Heart left ventricle (tissue), 16 donors: ENCODE measurements around the gene POU6F2. TPM values are rescaled to one million over a fixed set of nuclear protein-coding genes. Genes with fewer than 3 reads are reported as not detected.

ENCODE experiments used
- ATAC-seq, 4 donors: fragments of 200-7000 bp; cut with Tn5 transposase; one replicate each; pipeline ENCODE4 v1.9.1; 2020 to 2022; ENCODE audit warnings: moderate library complexity in 4 of 4, mild to moderate bottlenecking in 3 of 4, moderate number of reproducible peaks in 1 of 4
- DNase-seq, 5 donors: peaks; one replicate each; pipeline ENCODE4 v3.0.0-alpha.2; 2020
- H3K27ac ChIP-seq, 12 donors: fragments of 200-600 bp; sonication (generic) in 4 of 12; one replicate each; pipeline versions ENCODE4 v1.5.0 to v1.8.0; 2016 to 2022; ENCODE audit warnings: mild to moderate bottlenecking in 2 of 12
- H3K27me3 ChIP-seq, 9 donors: fragments of 200-600 bp; sonication (generic) in 2 of 9; one replicate each; pipeline versions ENCODE4 v1.5.1 to v1.8.0; 2016 to 2022; ENCODE audit warnings: mild to moderate bottlenecking in 3 of 9
- H3K36me3 ChIP-seq, 9 donors: fragments of 200-600 bp; sonication (generic) in 2 of 9; one replicate each; pipeline versions ENCODE4 v1.5.0 to v1.8.0; 2018 to 2022; ENCODE audit warnings: mild to moderate bottlenecking in 2 of 9
- H3K4me1 ChIP-seq, 12 donors: fragments of 200-600 bp; sonication (generic) in 4 of 12; one replicate each; pipeline versions ENCODE4 v1.5.0 to v1.8.0; 2016 to 2022; ENCODE audit warnings: mild to moderate bottlenecking in 3 of 12
- H3K4me3 ChIP-seq, 12 donors: fragments of 200-600 bp; sonication (generic) in 4 of 12; one replicate each; pipeline versions ENCODE4 v1.5.0 to v1.8.0; 2017 to 2022; ENCODE audit warnings: mild to moderate bottlenecking in 9 of 12, moderate library complexity in 4 of 12
- H3K9me3 ChIP-seq, 12 donors: fragments of 200-600 bp; sonication (generic) in 4 of 12; one replicate each; pipeline versions ENCODE4 v1.5.0 to v1.8.0; 2016 to 2022; ENCODE audit warnings: mild to moderate bottlenecking in 1 of 12
- POLR2A ChIP-seq, 2 donors: fragments of 450-650 bp; IDR thresholded peaks; one replicate each; pipeline ENCODE4 v1.6.1; 2017; ENCODE audit warnings: antibody characterized with exemption in 2 of 2, mild to moderate bottlenecking in 2 of 2, moderate library complexity in 2 of 2
- WGBS, 4 donors: extraction: QIAGEN DNeasy Blood & Tissue Kit in 2 of 4; methylation state at CpG; one replicate each; pipeline versions ENCODE4 v1.1.5 to v1.1.7; 2013 to 2018; 5-methylcytosine and 5-hydroxymethylcytosine counted together
- intact Hi-C, 10 donors: fragments of 100-400 bp; cut with DNase I; formaldehyde crosslinking; loops; one replicate each; pipeline versions ENCODE4 v1.11.1 to v1.14.2; 2022
- polyA plus RNA-seq, 2 donors: library from polyadenylated mRNA; stranded (reverse); fragments of 200-250 nt; gene quantifications; one replicate each; pipeline ENCODE4 v1.2.3, GENCODE V29; 2013
- total RNA-seq, 9 donors: library from RNA; depleted of rRNA in 2 of 9; stranded (reverse); fragments of >200 nt in 2 of 9; fragmentation: NEBNext Ultra II Directional in 3 of 9; extraction: Animal tissue kit (Norgen Biotek cat#: 25700) in 3 of 9; gene quantifications; one replicate each; pipeline versions ENCODE4 v1.1.0 to v1.2.4, GENCODE V29; 2016 to 2023
- TF ChIP-seq, protein P1 (sequence below), 12 donors: fragments of 200-600 bp; sonication (generic) in 4 of 12; IDR thresholded peaks; one replicate each; pipeline versions ENCODE4 v1.5.0 to v1.8.0; 2018 to 2022; ENCODE audit warnings: antibody characterized with exemption in 12 of 12, mild to moderate bottlenecking in 5 of 12
- donor health status: ischemic (EF 13 %, LVEDD 7.1; RV severe dilation, severe dysfunction).
- donor health status: healthy with polysubstance abuse.
- donor health status: DM: no; HTN: yes; CAD: no.
- donor health status: DM: no; HTN: no; CAD: no.
- donor health status: ischemic (EF 25% LVEDD 6.9; RV normal size, moderate dysfunction).
- donor health status: ischemic (EF 25% LVEDD 5.7; RV mildly dilated, moderate dysfunction).
- donor health status: healthy.
- donor health status: DM: yes; HTN: yes; CAD: no.
- donor health status: ischemic (EF 35%, LVEDD 5.7; RV mildly dilated, moderate dysfunction).
- donor health status: nonischemic (EF 11% LVEDD 7.7; RV severe dilation, severe dysfunction).
- donor health status: DM: yes; HTN: yes; CAD: no.
- donor health status: PGD.
- donor health status: ischemic (EF 29% LVEDD 5.4; RV normal size, mild dysfunction).
- donor health status: nonischemic (EF 23%, LVEDD 6.1; RV moderate dilation, normal function).

Gene POU6F2
- total and polyA plus RNA-seq, 11 donors: 0.03 to 1.2 (median 0.38) TPM; not detected in 2

DNA sequence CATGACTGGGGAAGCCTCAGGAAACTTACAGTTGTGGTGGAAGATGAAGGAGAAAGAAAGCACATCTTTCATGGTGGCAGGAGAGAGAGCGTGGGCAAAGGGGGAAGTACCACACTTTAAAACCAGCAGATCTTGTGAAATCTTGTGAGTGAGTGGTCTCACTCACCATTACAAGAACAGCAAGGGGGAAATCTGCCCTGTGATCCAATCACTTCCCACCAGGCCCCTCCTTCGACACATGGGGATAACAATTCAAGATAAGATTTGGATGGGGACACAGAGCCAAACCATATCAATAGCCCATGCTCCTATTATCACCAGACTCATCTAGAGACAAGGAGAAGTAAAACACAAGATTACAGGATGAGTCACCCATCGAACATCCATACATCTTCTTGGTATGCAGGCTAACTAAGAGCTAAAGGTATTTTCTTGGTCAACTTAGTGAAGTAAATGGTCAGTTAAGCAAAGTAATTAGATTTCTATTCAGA is 533.2 kb downstream of the POU6F2 start:
- no peak for ATAC-seq
- Histone ChIP-seq H3K4me3 (no peak overlapping the region), H3K4me1 (no peaks in the 10 kb centered on the region), H3K27ac (no peak overlapping the region), H3K9me3 (no peaks in the 10 kb centered on the region), H3K27me3 (no peaks in the 10 kb centered on the region), H3K36me3 (no peaks in the 10 kb centered on the region)
- intact Hi-C loops: loop anchor here in 5 of 10 donors (10.0 kb wide), 4 partner anchors 566 to 1116 kb away; no protein-coding TSS in a partner anchor
- WGBS, 4 donors: 75 to 88% (median 83%) methylated on average over 3 of the region's 3 CpGs
- TF ChIP-seq, protein P1, sequence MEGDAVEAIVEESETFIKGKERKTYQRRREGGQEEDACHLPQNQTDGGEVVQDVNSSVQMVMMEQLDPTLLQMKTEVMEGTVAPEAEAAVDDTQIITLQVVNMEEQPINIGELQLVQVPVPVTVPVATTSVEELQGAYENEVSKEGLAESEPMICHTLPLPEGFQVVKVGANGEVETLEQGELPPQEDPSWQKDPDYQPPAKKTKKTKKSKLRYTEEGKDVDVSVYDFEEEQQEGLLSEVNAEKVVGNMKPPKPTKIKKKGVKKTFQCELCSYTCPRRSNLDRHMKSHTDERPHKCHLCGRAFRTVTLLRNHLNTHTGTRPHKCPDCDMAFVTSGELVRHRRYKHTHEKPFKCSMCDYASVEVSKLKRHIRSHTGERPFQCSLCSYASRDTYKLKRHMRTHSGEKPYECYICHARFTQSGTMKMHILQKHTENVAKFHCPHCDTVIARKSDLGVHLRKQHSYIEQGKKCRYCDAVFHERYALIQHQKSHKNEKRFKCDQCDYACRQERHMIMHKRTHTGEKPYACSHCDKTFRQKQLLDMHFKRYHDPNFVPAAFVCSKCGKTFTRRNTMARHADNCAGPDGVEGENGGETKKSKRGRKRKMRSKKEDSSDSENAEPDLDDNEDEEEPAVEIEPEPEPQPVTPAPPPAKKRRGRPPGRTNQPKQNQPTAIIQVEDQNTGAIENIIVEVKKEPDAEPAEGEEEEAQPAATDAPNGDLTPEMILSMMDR (IDR thresholded peaks at IDR 0.05): no peak
- no peak for TF ChIP-seq POLR2A (IDR thresholded peaks at IDR 0.05)
- DNase-seq: no peak

DNA sequence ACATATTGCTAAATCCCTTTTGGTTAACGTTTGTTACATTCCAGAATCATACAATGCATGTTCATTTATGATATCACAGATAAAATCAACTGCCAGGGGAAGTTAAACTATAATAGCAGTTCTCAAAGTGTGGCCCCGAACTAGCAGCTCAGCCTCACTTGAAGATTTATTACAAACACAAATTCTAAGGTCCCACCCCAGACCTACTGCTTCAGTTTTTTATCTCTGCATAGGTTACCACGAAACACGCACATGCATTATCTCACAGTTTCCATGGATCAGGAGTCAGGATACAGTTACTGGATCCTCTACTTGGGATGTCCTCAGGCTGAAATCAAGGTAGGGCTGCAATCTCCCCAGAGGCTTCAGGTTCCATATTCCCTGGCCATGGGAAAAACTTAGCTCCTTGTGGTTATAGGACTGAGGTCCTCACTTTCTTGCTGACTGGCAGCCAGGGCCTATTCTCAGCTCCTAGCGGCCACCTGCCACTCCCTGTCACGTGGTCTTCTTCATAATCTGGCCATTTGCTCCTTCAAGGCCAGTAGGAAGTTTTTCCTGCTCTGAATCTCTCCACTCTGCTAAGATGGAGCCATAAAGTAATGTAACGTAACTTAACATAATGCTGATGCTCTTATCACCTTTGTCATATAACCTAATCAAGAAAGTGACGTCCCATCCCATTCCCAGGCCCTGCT is 538.0 kb downstream of the POU6F2 start:
- no peak overlapping the region for H3K27ac ChIP-seq
- H3K36me3 ChIP-seq: no peaks in the 10 kb centered on the region
- H3K4me1 ChIP-seq: peaks cover 0 to 6% (median 0%) of the 10 kb centered on the region in 12 donors
- no peaks in the 10 kb centered on the region for H3K9me3 ChIP-seq
- no peak for DNase-seq
- no peak for TF ChIP-seq POLR2A (IDR thresholded peaks at IDR 0.05)
- TF ChIP-seq, protein P1 (IDR thresholded peaks at IDR 0.05): no peak
- H3K4me3 ChIP-seq: no peak overlapping the region
- WGBS, 4 donors: 72 to 80% (median 76%) methylated on average over 8 of the region's 8 CpGs
- intact Hi-C loops: loop anchor here in 9 of 10 donors (2.0 to 10.0 kb wide), 10 partner anchors 571 to 1121 kb away; no protein-coding TSS in a partner anchor
- ATAC-seq: no peak
- H3K27me3 ChIP-seq: peaks cover 0 to 5% (median 0%) of the 10 kb centered on the region in 9 donors

DNA sequence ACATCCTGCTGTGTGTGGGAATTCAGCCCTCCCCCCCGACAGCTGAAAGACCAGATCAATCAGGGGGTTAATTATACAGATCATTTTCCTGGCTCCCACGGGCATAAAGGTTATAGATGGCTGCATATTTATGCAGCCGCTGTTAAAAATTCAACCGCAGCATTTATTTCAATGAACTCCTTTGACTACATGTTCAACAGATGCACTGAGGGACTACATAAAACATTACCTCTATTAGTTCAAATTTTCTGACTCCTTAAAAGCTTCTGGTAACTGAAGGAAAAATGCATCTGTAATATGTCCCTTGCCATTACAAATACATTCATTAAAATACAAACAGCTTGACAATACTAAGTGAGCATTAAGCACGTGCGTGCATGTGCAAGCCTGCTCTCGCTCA is 538.8 kb downstream of the POU6F2 start:
- no peak overlapping the region for H3K27ac ChIP-seq
- 81 to 85% (median 85%) methylated on average over 7 of the region's 7 CpGs for WGBS, 4 donors
- intact Hi-C loops: loop anchor here in 9 of 10 donors (2.0 to 10.0 kb wide), 10 partner anchors 572 to 1122 kb away; no protein-coding TSS in a partner anchor
- no peak for ATAC-seq
- no peak overlapping the region for H3K4me3 ChIP-seq
- no peaks in the 10 kb centered on the region for H3K9me3 ChIP-seq
- peaks cover 0 to 9% (median 0%) of the 10 kb centered on the region in 9 donors for H3K27me3 ChIP-seq
- TF ChIP-seq POLR2A (IDR thresholded peaks at IDR 0.05): no peak
- TF ChIP-seq, protein P1 (IDR thresholded peaks at IDR 0.05): no peak
- DNase-seq: no peak
- H3K4me1 ChIP-seq: peaks cover 0 to 6% (median 0%) of the 10 kb centered on the region in 12 donors
- H3K36me3 ChIP-seq: no peaks in the 10 kb centered on the region

DNA sequence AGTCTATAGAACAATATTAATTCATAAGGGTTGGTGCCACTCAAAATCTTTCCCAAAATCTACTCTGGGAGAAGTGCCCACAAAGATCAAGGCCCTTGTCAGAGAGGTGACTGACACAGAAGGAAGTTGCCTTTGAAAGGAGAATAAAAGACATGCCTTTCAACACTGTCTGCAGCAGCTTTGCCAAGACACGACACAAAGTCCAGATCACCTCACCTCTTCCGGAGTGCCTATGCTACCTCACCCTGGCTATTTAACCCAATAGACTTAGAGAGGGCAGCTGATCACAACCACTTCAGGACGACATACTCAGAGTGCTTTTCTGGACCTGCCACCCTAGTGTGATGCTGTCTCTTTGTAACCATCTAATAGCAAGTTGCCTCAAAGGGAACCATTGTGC is 539.5 kb downstream of the POU6F2 start:
- no peak for TF ChIP-seq POLR2A (IDR thresholded peaks at IDR 0.05)
- TF ChIP-seq, protein P1 (IDR thresholded peaks at IDR 0.05): no peak
- no peak for DNase-seq
- no peak for ATAC-seq
- H3K4me3 ChIP-seq: no peak overlapping the region
- peaks cover 0 to 9% (median 0%) of the 10 kb centered on the region in 9 donors for H3K27me3 ChIP-seq
- H3K27ac ChIP-seq: no peak overlapping the region
- 22 to 36% (median 26%) methylated on average over 3 of the region's 3 CpGs for WGBS, 4 donors
- H3K4me1 ChIP-seq: peaks cover 0 to 6% (median 0%) of the 10 kb centered on the region in 12 donors
- H3K36me3 ChIP-seq: no peaks in the 10 kb centered on the region
- intact Hi-C loops: loop anchor here in 9 of 10 donors (2.0 to 10.0 kb wide), 10 partner anchors 572 to 1122 kb away; no protein-coding TSS in a partner anchor
- no peaks in the 10 kb centered on the region for H3K9me3 ChIP-seq
